Measurements from ENCODE around the gene PNPLA7.

PNPLA7 gene

GRCh38 chr9:137464291-137464999 lies 85.8 kb downstream of the PNPLA7 start:
- Histone ChIP-seq H2BK15ac (ENCODE audit: low read depth, poor library complexity, severe bottlenecking) (no peak overlapping the region), H3K4me2 (ENCODE audit: low read length, poor library complexity, severe bottlenecking) (no peak overlapping the region), H3K9me3 (ENCODE audit: control insufficient read depth, low read length) (no peaks in the 10 kb centered on the region), H3K14ac (ENCODE audit: low read length in 2 of 2) (no peak overlapping the region), H2BK5ac (ENCODE audit: low read depth, low read length, poor library complexity, severe bottlenecking) (no peak overlapping the region), H2AK5ac (ENCODE audit: low read length, severe bottlenecking) (no peak overlapping the region), H3K27me3 (ENCODE audit: control insufficient read depth in 1 of 2, insufficient read depth in 1 of 2, low read length in 2 of 2) (peaks cover 0 to 2% of the 10 kb centered on the region in 2 experiments), H3K79me1 (replicated peaks; ENCODE audit: low read length, poor library complexity, severe bottlenecking) (no peaks in the 10 kb centered on the region), H3K9ac (ENCODE audit: low read length) (no peak overlapping the region), H3K4me1 (ENCODE audit: control insufficient read depth, insufficient read depth, low read depth, low read length) (peaks cover 11% of the 10 kb centered on the region), H3K27ac (ENCODE audit: low read length, poor library complexity, severe bottlenecking) (no peak overlapping the region), H3K4me3 (ENCODE audit: insufficient read depth in 1 of 2, low read depth in 1 of 2, low read length in 2 of 2) (no peak overlapping the region), H3K4ac (ENCODE audit: low read depth in 1 of 2, low read length in 2 of 2) (no peak overlapping the region), H3K18ac (ENCODE audit: low read depth in 1 of 2, low read length in 2 of 2) (no peak overlapping the region), H2BK120ac (ENCODE audit: low read depth, low read length) (no peak overlapping the region), H3K23ac (ENCODE audit: low read length in 2 of 2) (no peak overlapping the region), H4K91ac (ENCODE audit: low read length) (no peak overlapping the region), H4K8ac (ENCODE audit: low read length) (no peak overlapping the region), H3K36me3 (ENCODE audit: control insufficient read depth in 1 of 2, insufficient read depth in 2 of 2, low read depth in 1 of 2, low read length in 2 of 2) (peaks cover 0 to 10% of the 10 kb centered on the region in 2 experiments), H2BK12ac (ENCODE audit: low read length in 2 of 2) (no peak overlapping the region), H2AFZ (ENCODE audit: low read depth, low read length) (no peak overlapping the region)
- 93% methylated on average over 27 of the region's 28 CpGs for WGBS
- DNase-seq: no peak

GRCh38 chr9:137463931-137464290 lies 86.3 kb downstream of the PNPLA7 start:
- 96% methylated on average over 18 of the region's 18 CpGs for WGBS
- H3K79me1 ChIP-seq (replicated peaks; ENCODE audit: low read length, poor library complexity, severe bottlenecking): no peaks in the 10 kb centered on the region

GRCh38 chr9:137462986-137463930 lies 86.9 kb downstream of the PNPLA7 start:
- H2AFZ ChIP-seq (ENCODE audit: low read depth, low read length): no peak overlapping the region
- no peak for DNase-seq
- no peak overlapping the region for H3K4me3 ChIP-seq (ENCODE audit: insufficient read depth in 1 of 2, low read depth in 1 of 2, low read length in 2 of 2)
- H2BK15ac ChIP-seq (ENCODE audit: low read depth, poor library complexity, severe bottlenecking): no peak overlapping the region
- H3K9ac ChIP-seq (ENCODE audit: low read length): no peak overlapping the region
- H3K23ac ChIP-seq (ENCODE audit: low read length in 2 of 2): no peak overlapping the region
- H2BK5ac ChIP-seq (ENCODE audit: low read depth, low read length, poor library complexity, severe bottlenecking): no peak overlapping the region
- no peak overlapping the region for H2AK5ac ChIP-seq (ENCODE audit: low read length, severe bottlenecking)
- H3K27ac ChIP-seq (ENCODE audit: low read length, poor library complexity, severe bottlenecking): no peak overlapping the region
- no peak overlapping the region for H3K14ac ChIP-seq (ENCODE audit: low read length in 2 of 2)
- H2BK120ac ChIP-seq (ENCODE audit: low read depth, low read length): no peak overlapping the region
- H4K8ac ChIP-seq (ENCODE audit: low read length): no peak overlapping the region
- H2BK12ac ChIP-seq (ENCODE audit: low read length in 2 of 2): no peak overlapping the region
- peaks cover 0 to 2% of the 10 kb centered on the region in 2 experiments for H3K27me3 ChIP-seq (ENCODE audit: control insufficient read depth in 1 of 2, insufficient read depth in 1 of 2, low read length in 2 of 2)
- no peak overlapping the region for H3K18ac ChIP-seq (ENCODE audit: low read depth in 1 of 2, low read length in 2 of 2)
- peaks cover 4% of the 10 kb centered on the region for H3K79me1 ChIP-seq (replicated peaks; ENCODE audit: low read length, poor library complexity, severe bottlenecking)
- H3K4me2 ChIP-seq (ENCODE audit: low read length, poor library complexity, severe bottlenecking): no peak overlapping the region
- H3K9me3 ChIP-seq (ENCODE audit: control insufficient read depth, low read length): no peaks in the 10 kb centered on the region
- 89% methylated on average over 30 of the region's 30 CpGs for WGBS
- no peak overlapping the region for H4K91ac ChIP-seq (ENCODE audit: low read length)
- H3K36me3 ChIP-seq (ENCODE audit: control insufficient read depth in 1 of 2, insufficient read depth in 2 of 2, low read depth in 1 of 2, low read length in 2 of 2): peaks cover 0 to 10% of the 10 kb centered on the region in 2 experiments
- no peak overlapping the region for H3K4ac ChIP-seq (ENCODE audit: low read depth in 1 of 2, low read length in 2 of 2)
- peaks cover 17% of the 10 kb centered on the region for H3K4me1 ChIP-seq (ENCODE audit: control insufficient read depth, insufficient read depth, low read depth, low read length)

More at GRCh38 chr9:137463931-137464290, 86.3 kb downstream of the PNPLA7 start:
- Histone ChIP-seq H3K36me3 (ENCODE audit: control insufficient read depth in 1 of 2, insufficient read depth in 2 of 2, low read depth in 1 of 2, low read length in 2 of 2) (peaks cover 0 to 10% of the 10 kb centered on the region in 2 experiments), H3K18ac (ENCODE audit: low read depth in 1 of 2, low read length in 2 of 2) (no peak overlapping the region), H3K9me3 (ENCODE audit: control insufficient read depth, low read length) (no peaks in the 10 kb centered on the region), H2BK5ac (ENCODE audit: low read depth, low read length, poor library complexity, severe bottlenecking) (no peak overlapping the region), H2AFZ (ENCODE audit: low read depth, low read length) (no peak overlapping the region), H2BK15ac (ENCODE audit: low read depth, poor library complexity, severe bottlenecking) (no peak overlapping the region), H3K14ac (ENCODE audit: low read length in 2 of 2) (no peak overlapping the region), H3K4me3 (ENCODE audit: insufficient read depth in 1 of 2, low read depth in 1 of 2, low read length in 2 of 2) (no peak overlapping the region), H2BK12ac (ENCODE audit: low read length in 2 of 2) (no peak overlapping the region), H3K27me3 (ENCODE audit: control insufficient read depth in 1 of 2, insufficient read depth in 1 of 2, low read length in 2 of 2) (peaks cover 0 to 2% of the 10 kb centered on the region in 2 experiments), H3K9ac (ENCODE audit: low read length) (no peak overlapping the region), H3K4me1 (ENCODE audit: control insufficient read depth, insufficient read depth, low read depth, low read length) (peaks cover 12% of the 10 kb centered on the region), H4K8ac (ENCODE audit: low read length) (no peak overlapping the region), H3K23ac (ENCODE audit: low read length in 2 of 2) (no peak overlapping the region), H2BK120ac (ENCODE audit: low read depth, low read length) (no peak overlapping the region), H3K27ac (ENCODE audit: low read length, poor library complexity, severe bottlenecking) (no peak overlapping the region), H4K91ac (ENCODE audit: low read length) (no peak overlapping the region), H2AK5ac (ENCODE audit: low read length, severe bottlenecking) (no peak overlapping the region), H3K4me2 (ENCODE audit: low read length, poor library complexity, severe bottlenecking) (no peak overlapping the region), H3K4ac (ENCODE audit: low read depth in 1 of 2, low read length in 2 of 2) (no peak overlapping the region)
- DNase-seq: no peak

- no peak overlapping the region for H2AK5ac ChIP-seq (ENCODE audit: low read length, severe bottlenecking)
- no peak overlapping the region for H3K14ac ChIP-seq (ENCODE audit: low read length in 2 of 2)
- H4K8ac ChIP-seq (ENCODE audit: low read length): no peak overlapping the region
- peaks cover 24% of the 10 kb centered on the region for H3K4me1 ChIP-seq (ENCODE audit: control insufficient read depth, insufficient read depth, low read depth, low read length)
- H3K27me3 ChIP-seq (ENCODE audit: control insufficient read depth in 1 of 2, insufficient read depth in 1 of 2, low read length in 2 of 2): peaks cover 0 to 2% of the 10 kb centered on the region in 2 experiments
- no peak overlapping the region for H3K9ac ChIP-seq (ENCODE audit: low read length)
- no peak overlapping the region for H3K27ac ChIP-seq (ENCODE audit: low read length, poor library complexity, severe bottlenecking)
- no peak for DNase-seq
- no peak overlapping the region for H3K4me3 ChIP-seq (ENCODE audit: insufficient read depth in 1 of 2, low read depth in 1 of 2, low read length in 2 of 2)
- peaks cover 0 to 15% of the 10 kb centered on the region in 2 experiments for H3K36me3 ChIP-seq (ENCODE audit: control insufficient read depth in 1 of 2, insufficient read depth in 2 of 2, low read depth in 1 of 2, low read length in 2 of 2)
- no peaks in the 10 kb centered on the region for H3K9me3 ChIP-seq (ENCODE audit: control insufficient read depth, low read length)
- H3K79me1 ChIP-seq (replicated peaks; ENCODE audit: low read length, poor library complexity, severe bottlenecking): peaks cover 6% of the 10 kb centered on the region
- no peak overlapping the region for H3K4ac ChIP-seq (ENCODE audit: low read depth in 1 of 2, low read length in 2 of 2)
- H4K91ac ChIP-seq (ENCODE audit: low read length): no peak overlapping the region
- H3K4me2 ChIP-seq (ENCODE audit: low read length, poor library complexity, severe bottlenecking): no peak overlapping the region
- H3K23ac ChIP-seq (ENCODE audit: low read length in 2 of 2): no peak overlapping the region
- no peak overlapping the region for H3K18ac ChIP-seq (ENCODE audit: low read depth in 1 of 2, low read length in 2 of 2)
- H2BK5ac ChIP-seq (ENCODE audit: low read depth, low read length, poor library complexity, severe bottlenecking): no peak overlapping the region
- H2AFZ ChIP-seq (ENCODE audit: low read depth, low read length): no peak overlapping the region
- no peak overlapping the region for H2BK12ac ChIP-seq (ENCODE audit: low read length in 2 of 2)
- WGBS: 91% methylated on average over 25 of the region's 25 CpGs
- no peak overlapping the region for H2BK15ac ChIP-seq (ENCODE audit: low read depth, poor library complexity, severe bottlenecking)
- H2BK120ac ChIP-seq (ENCODE audit: low read depth, low read length): no peak overlapping the region
Measured at GRCh38 chr9:137462396-137462985, 87.7 kb downstream of the PNPLA7 start.

Data from mesenchymal stem cell (in vitro differentiated cells and primary cell).